ENCODE measurements around the gene GPC6.

DNA sequence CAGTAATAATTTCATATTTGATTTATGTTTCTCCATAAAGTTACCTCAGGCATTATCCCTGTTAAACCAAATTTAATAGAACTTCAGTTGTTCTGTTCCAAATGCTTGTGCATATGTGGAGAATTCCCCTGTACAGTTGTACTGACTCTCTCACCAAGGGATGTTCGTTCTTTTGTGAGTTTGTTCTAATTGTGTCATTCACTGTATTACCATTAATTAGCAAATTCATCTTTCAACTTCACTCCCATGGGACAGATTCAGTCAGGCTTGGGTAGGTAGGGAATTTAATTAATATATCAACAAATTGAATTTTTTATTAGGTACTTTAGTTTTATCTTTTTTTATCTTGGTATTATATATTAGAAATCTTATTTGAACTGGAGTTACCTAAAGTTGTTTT is 987.5 kb downstream of the GPC6 start:
- TF ChIP-seq, protein P1, sequence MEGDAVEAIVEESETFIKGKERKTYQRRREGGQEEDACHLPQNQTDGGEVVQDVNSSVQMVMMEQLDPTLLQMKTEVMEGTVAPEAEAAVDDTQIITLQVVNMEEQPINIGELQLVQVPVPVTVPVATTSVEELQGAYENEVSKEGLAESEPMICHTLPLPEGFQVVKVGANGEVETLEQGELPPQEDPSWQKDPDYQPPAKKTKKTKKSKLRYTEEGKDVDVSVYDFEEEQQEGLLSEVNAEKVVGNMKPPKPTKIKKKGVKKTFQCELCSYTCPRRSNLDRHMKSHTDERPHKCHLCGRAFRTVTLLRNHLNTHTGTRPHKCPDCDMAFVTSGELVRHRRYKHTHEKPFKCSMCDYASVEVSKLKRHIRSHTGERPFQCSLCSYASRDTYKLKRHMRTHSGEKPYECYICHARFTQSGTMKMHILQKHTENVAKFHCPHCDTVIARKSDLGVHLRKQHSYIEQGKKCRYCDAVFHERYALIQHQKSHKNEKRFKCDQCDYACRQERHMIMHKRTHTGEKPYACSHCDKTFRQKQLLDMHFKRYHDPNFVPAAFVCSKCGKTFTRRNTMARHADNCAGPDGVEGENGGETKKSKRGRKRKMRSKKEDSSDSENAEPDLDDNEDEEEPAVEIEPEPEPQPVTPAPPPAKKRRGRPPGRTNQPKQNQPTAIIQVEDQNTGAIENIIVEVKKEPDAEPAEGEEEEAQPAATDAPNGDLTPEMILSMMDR (IDR thresholded peaks at IDR 0.05), result no peak
- no peak for TF ChIP-seq POLR2A (IDR thresholded peaks at IDR 0.05)
